DOHH2 (cell line): ENCODE results near the gene C10orf143.

Experiments
- H3F3A ChIP-seq: fragments of 200-600 bp; sonication (generic), shearing (Covaris generic); 2 replicates; pipeline ENCODE4 v1.6.0; 2016; ENCODE audit warnings: antibody characterized with exemption, mild to moderate bottlenecking; ENCODE audit not compliant: control insufficient read depth, insufficient read depth
- H3K27ac ChIP-seq: fragments of 200-600 bp; sonication (generic); 2 replicates; pipeline ENCODE4 v1.5.1; 2014; ENCODE audit warnings: low read depth, mild to moderate bottlenecking, low read length, moderate library complexity
- H3K27me3 ChIP-seq: fragments of 200-600 bp; sonication (generic); 2 replicates; pipeline ENCODE4 v1.6.1; 2014; ENCODE audit warnings: mild to moderate bottlenecking, low read length, mixed read lengths; ENCODE audit not compliant: control insufficient read depth
- H3K36me3 ChIP-seq: fragments of 200-600 bp; sonication (generic); 2 replicates; pipeline ENCODE4 v1.6.1; 2014; ENCODE audit warnings: mild to moderate bottlenecking, low read length, moderate library complexity, mixed read lengths; ENCODE audit not compliant: control insufficient read depth
- H3K4me1 ChIP-seq: fragments of 200-600 bp; sonication (generic); 2 replicates; pipeline ENCODE4 v1.6.1; 2014; ENCODE audit warnings: mild to moderate bottlenecking, low read length, mixed read lengths; ENCODE audit not compliant: control insufficient read depth
- H3K4me2 ChIP-seq: fragments of 200-600 bp; sonication (generic); 2 replicates; pipeline ENCODE4 v1.6.0; 2014; ENCODE audit warnings: mild to moderate bottlenecking, low read length, moderate library complexity
- H3K4me3 ChIP-seq: fragments of 200-600 bp; sonication (generic); 2 replicates; pipeline ENCODE4 v1.5.1; 2014; ENCODE audit warnings: mild to moderate bottlenecking, low read length, mixed read lengths
- H3K79me2 ChIP-seq: fragments of 200-600 bp; sonication (generic); 2 replicates; pipeline ENCODE4 v1.6.1; 2014; ENCODE audit warnings: mild to moderate bottlenecking, low read length, mixed read lengths; ENCODE audit not compliant: control insufficient read depth
- H3K9me2 ChIP-seq: fragments of 200-600 bp; sonication (generic); replicated peaks from 2 replicates; pipeline ENCODE4 v1.6.1; 2014; ENCODE audit warnings: mild to moderate bottlenecking, low read length, mixed read lengths; ENCODE audit not compliant: control insufficient read depth
- H3K9me3 ChIP-seq: fragments of 200-600 bp; sonication (generic); 2 replicates; pipeline ENCODE4 v1.6.1; 2014; ENCODE audit warnings: antibody characterized with exemption, low read length, mixed read lengths; ENCODE audit not compliant: control insufficient read depth, insufficient read depth
- H4K20me1 ChIP-seq: fragments of 200-600 bp; sonication (generic); 2 replicates; pipeline ENCODE4 v1.6.0; 2014; ENCODE audit warnings: low read depth, mild to moderate bottlenecking, antibody characterized with exemption, low read length, moderate library complexity; ENCODE audit not compliant: control insufficient read depth, insufficient read depth
- CTCF ChIP-seq: fragments of 200-600 bp; sonication (generic); IDR thresholded peaks from one replicate; pipeline ENCODE4 v1.5.1; 2014; ENCODE audit warnings: antibody characterized with exemption, mild to moderate bottlenecking, low read depth, low read length; ENCODE audit not compliant: poor library complexity, severe bottlenecking
- EZH2phosphoT487 ChIP-seq: fragments of 200-600 bp; sonication (generic); IDR thresholded peaks from 2 replicates; pipeline ENCODE4 v1.6.1; 2017; ENCODE audit warnings: borderline replicate concordance, mild to moderate bottlenecking, antibody characterized with exemption, low read length, moderate library complexity, mixed read lengths

Gene C10orf143

GRCh38 chr10:130138479-130138866 lies 27.8 kb upstream of the C10orf143 start:
- H3F3A ChIP-seq: peaks cover 14% of the 10 kb centered on the region
- peaks cover 23% of the 10 kb centered on the region for H4K20me1 ChIP-seq
- H3K9me2 ChIP-seq: no peaks in the 10 kb centered on the region
- H3K79me2 ChIP-seq: peaks cover 73% of the 10 kb centered on the region
- peaks cover 68% of the 10 kb centered on the region for H3K4me1 ChIP-seq
- no peak for TF ChIP-seq CTCF
- no peak for TF ChIP-seq EZH2phosphoT487
- no peaks in the 10 kb centered on the region for H3K9me3 ChIP-seq
- H3K27me3 ChIP-seq: no peaks in the 10 kb centered on the region
- peaks cover 47% of the 10 kb centered on the region for H3K36me3 ChIP-seq
- peak overlapping the region; percentile 92 for H3K4me2 ChIP-seq
- no peak overlapping the region for H3K27ac ChIP-seq
- H3K4me3 ChIP-seq: peak overlapping the region; percentile 96

- peak overlapping the region; percentile 96 for H3K4me3 ChIP-seq
- H3K27ac ChIP-seq: no peak overlapping the region
- TF ChIP-seq EZH2phosphoT487: no peak
- peaks cover 67% of the 10 kb centered on the region for H3K79me2 ChIP-seq
- H3K4me1 ChIP-seq: peaks cover 64% of the 10 kb centered on the region
- H3K36me3 ChIP-seq: peaks cover 43% of the 10 kb centered on the region
- no peaks in the 10 kb centered on the region for H3K27me3 ChIP-seq
- peak overlapping the region; percentile 92 for H3K4me2 ChIP-seq
- no peaks in the 10 kb centered on the region for H3K9me3 ChIP-seq
- H4K20me1 ChIP-seq: peaks cover 22% of the 10 kb centered on the region
- H3F3A ChIP-seq: peaks cover 14% of the 10 kb centered on the region
- H3K9me2 ChIP-seq: no peaks in the 10 kb centered on the region
Measured at GRCh38 chr10:130137659-130138478, 27.2 kb upstream of the C10orf143 start.

GRCh38 chr10:130137090-130137448 lies 26.4 kb upstream of the C10orf143 start:
- peaks cover 14% of the 10 kb centered on the region for H3F3A ChIP-seq
- H3K27ac ChIP-seq: peak overlapping the region; percentile 39
- no peaks in the 10 kb centered on the region for H3K27me3 ChIP-seq
- peaks cover 56% of the 10 kb centered on the region for H3K4me1 ChIP-seq
- peak overlapping the region; percentile 92 for H3K4me2 ChIP-seq
- no peaks in the 10 kb centered on the region for H3K9me3 ChIP-seq
- H3K4me3 ChIP-seq: peak overlapping the region; percentile 96
- no peak for TF ChIP-seq EZH2phosphoT487
- no peak for TF ChIP-seq CTCF
- peaks cover 59% of the 10 kb centered on the region for H3K79me2 ChIP-seq
- peaks cover 19% of the 10 kb centered on the region for H4K20me1 ChIP-seq
- H3K36me3 ChIP-seq: peaks cover 35% of the 10 kb centered on the region
- no peaks in the 10 kb centered on the region for H3K9me2 ChIP-seq
